Body of pancreas (tissue), 4 donors: ENCODE data around the gene RTRAF.

Experiments used
- CTCF ChIP-seq, 7 experiments: fragments of 450-650 bp in 4 of 7; fragments of 200-600 bp in 3 of 7; sonication (generic) in 3 of 7; IDR thresholded peaks; one replicate each; pipeline ENCODE4 v1.5.1; 2016 to 2019; ENCODE audit warnings: antibody characterized with exemption in 7 of 7
- POLR2A ChIP-seq, 3 donors: fragments of 450-650 bp; IDR thresholded peaks; one replicate each; pipeline ENCODE4 v1.6.1; 2016; ENCODE audit warnings: antibody characterized with exemption in 3 of 3, mild to moderate bottlenecking in 2 of 3

DNA sequence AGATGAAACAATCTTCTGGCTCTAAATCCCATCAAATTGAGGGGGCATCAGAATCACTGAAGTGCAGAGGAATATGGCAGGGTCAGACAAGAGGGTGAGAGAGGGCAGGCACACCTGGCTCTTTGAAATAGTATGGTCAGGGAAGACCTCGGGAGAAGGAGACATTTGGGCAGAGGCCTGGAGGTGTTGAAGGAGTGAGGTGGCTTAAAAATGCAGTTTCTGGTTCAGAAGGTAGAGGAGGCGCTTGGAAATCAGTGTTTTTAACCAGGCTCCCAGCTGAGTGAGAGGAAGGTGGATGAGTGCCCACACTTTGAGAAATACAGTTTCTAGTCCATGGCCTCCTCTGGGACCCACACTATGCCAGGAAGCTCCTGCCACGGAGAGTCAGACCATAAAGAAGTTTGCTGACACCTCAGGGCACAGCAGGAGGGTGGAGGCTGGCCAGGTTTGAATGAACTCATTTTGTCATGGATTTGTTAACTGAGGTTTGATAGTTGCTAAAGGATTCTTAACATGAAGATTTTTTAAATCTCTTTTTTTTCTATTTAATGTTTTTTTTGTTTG lies 59.4 kb downstream of the RTRAF start:
- TF ChIP-seq CTCF (IDR thresholded peaks at IDR 0.05), result no peak
- no peak for TF ChIP-seq POLR2A (IDR thresholded peaks at IDR 0.05)
